Muscle layer of duodenum (tissue), 2 donors: ENCODE results near the gene HOTAIR.
A peak's percentile ranks its signal among the peaks of the same experiment; 100 is the strongest.

Source experiments
- H3K27ac ChIP-seq: one replicate; pipeline ENCODE4 v1.7.0; 2013; ENCODE audit warnings: mild to moderate bottlenecking, low read length
- H3K27me3 ChIP-seq: one replicate; pipeline ENCODE4 v1.7.0; 2013; ENCODE audit warnings: low read depth, mild to moderate bottlenecking, control low read depth, low read length
- H3K36me3 ChIP-seq, 2 donors: one replicate each; pipeline ENCODE4 v1.7.0; 2013; ENCODE audit warnings: low read length in 2 of 2, control low read depth in 1 of 2, mild to moderate bottlenecking in 1 of 2; ENCODE audit not compliant: insufficient read depth in 2 of 2, control insufficient read depth in 1 of 2
- H3K4me1 ChIP-seq, 2 donors: one replicate each; pipeline ENCODE4 v1.7.0; 2013; ENCODE audit warnings: low read length in 2 of 2, mild to moderate bottlenecking in 2 of 2, control low read depth in 1 of 2, moderate library complexity in 1 of 2; ENCODE audit not compliant: insufficient read depth in 2 of 2, control insufficient read depth in 1 of 2
- H3K4me3 ChIP-seq, 2 donors: one replicate each; pipeline ENCODE4 v1.7.0; 2013; ENCODE audit warnings: low read length in 2 of 2, low read depth in 1 of 2, mild to moderate bottlenecking in 1 of 2
- H3K9me3 ChIP-seq, 2 donors: one replicate each; pipeline ENCODE4 v1.7.0; 2013; ENCODE audit warnings: low read length in 2 of 2, control low read depth in 1 of 2, mild to moderate bottlenecking in 1 of 2; ENCODE audit not compliant: control insufficient read depth in 1 of 2
- donor health status: healthy.

HOTAIR gene

DNA sequence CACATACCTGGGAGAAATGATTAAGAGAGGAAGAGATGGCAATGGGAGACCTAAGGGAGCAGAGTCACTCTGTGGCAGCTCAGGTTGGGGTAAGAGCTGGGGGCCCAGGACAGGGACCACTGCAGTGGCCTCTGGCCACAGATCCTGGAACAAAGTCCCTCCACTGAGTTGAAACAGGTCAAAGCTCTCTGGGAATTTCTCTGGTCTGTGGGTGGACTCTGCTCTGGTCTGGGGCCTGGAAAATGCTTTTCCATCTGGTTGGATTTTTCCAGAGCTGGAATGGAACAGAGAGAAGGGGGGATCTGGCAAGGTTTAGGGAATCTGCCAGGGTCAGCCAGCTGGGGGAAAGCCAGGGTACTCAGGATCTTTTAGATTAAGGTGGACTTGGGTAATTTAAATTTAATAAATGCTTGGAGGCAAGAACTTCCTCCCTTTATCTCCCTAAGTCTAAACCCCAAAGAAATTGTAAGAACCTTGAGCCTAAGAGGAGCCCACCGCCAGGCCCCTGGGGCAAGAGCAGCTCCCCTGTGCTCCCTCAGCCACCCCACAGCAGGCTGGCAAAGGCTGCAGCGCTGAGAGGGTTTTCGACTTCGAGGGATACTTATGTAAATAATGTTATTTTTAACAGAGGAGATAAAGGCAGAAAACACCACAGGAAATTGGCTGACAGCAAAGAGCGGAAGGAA is 13.9 kb upstream of the HOTAIR start:
- Histone ChIP-seq H3K9me3 (no peaks in the 10 kb centered on the region), H3K27me3 (peaks cover 93% of the 10 kb centered on the region)

DNA sequence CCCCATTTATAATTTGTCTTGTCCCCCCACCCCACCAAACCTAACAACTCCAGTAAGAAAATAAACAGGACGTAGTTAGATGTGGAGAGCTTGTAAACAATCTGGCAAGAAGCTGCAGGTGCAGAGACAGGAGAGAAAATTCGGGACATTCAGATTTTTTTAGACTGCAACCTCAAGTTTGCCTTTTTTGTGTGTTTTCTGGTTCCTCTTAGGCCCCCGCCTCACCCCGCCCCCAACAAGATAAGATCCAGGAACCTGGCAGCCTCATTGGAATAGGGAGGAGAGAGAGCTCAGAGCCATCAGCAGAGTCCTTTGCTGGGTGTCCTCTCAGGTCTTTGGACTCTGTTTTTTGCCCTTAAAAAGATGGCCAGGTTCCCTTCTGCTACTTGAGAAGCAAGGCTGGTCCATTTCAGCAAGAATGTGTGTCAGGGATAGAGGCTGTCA is 13.1 kb upstream of the HOTAIR start:
- Histone ChIP-seq H3K27me3 (peaks cover 93% of the 10 kb centered on the region), H3K4me1 (peaks cover 0 to 27% of the 10 kb centered on the region in 2 donors), H3K27ac (no peak overlapping the region), H3K4me3 (no peak overlapping the region), H3K36me3 (no peaks in the 10 kb centered on the region), H3K9me3 (peaks cover 0 to 4% of the 10 kb centered on the region in 2 donors)

More for the DNA sequence above, 13.9 kb upstream of the HOTAIR start:
- Histone ChIP-seq H3K27ac (no peak overlapping the region), H3K36me3 (no peaks in the 10 kb centered on the region), H3K4me3 (no peak overlapping the region), H3K4me1 (peaks cover 0 to 18% of the 10 kb centered on the region in 2 donors)

DNA sequence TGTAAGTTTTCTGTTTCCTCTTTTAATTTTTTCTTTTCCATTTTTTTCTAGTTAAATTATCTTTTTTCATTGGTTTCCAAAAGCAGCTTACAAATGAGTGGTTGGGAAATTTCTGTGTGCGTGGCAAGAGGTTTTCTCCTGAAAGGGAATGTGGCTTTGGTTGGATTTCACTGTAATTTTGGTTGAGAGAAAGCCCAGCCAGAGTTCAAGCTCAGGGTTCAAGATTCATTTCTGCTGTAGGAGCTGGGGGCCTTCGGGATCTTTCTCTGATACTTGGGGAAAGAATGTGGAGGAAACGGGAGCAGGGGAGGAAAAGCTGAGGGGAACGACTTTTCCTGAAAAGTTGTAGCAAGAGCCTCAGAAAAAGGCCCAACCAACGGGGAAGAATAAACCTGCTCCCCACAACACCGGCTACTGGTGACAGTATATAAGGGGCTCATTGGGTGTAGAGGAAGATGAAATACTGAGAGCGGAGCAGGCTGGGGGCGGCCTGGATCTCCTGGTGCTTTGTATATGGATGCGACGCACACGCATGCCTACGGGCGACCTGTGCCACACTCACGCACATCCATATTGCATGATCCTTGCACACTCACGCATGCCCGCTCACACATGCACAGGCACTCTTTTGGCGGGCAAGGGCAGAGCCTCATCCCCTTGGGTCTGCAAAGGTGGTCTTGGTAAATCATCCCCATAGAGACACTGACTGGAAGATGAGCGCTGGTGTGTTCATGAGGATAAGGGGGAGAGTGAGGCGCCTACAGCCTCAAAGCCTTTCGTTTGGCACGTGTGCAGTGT is 12.1 kb upstream of the HOTAIR start:
- no peaks in the 10 kb centered on the region for H3K36me3 ChIP-seq
- peaks cover 0 to 30% of the 10 kb centered on the region in 2 donors for H3K4me1 ChIP-seq
- H3K9me3 ChIP-seq = peaks cover 0 to 4% of the 10 kb centered on the region in 2 donors
- peaks cover 95% of the 10 kb centered on the region for H3K27me3 ChIP-seq
- no peak overlapping the region for H3K4me3 ChIP-seq
- no peak overlapping the region for H3K27ac ChIP-seq

DNA sequence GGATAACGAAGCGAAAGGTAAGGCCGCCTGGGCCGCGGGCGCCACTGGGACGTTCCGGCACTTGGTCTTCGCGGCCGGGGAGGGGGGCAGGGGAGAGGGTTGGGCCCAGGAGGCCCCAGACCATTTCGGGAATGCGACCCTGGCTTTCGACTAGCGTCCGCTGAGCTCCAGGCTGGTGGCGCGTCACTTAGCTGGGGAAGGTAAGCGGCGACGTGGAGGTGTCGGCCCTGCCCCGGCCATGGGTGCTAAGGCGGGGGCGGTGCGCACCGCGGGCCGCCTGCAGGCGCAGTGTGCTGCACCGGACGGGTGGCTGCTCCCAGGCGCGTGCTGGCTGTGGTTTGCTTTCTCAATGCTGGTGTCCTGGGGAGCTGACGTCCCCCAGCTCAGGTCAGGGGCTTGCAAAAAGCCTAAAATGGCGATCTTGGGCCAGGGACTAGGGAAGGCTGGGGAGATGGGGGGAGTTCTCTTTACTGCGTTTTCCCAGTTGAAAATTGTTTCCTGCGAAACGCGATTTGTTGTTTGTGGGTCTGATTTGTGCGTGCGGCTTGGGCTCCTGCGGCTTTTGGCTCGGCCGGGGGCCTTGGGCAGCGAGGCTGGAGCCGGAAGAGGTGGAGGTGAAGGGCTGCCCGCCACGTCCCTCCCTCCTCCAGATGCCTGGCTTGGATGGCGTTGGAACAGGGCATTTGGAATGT is 11.4 kb upstream of the HOTAIR start:
- H3K27me3 ChIP-seq = peaks cover 93% of the 10 kb centered on the region
- H3K4me3 ChIP-seq = peak overlapping the region in 1 of 2 donors; percentile 47
- peaks cover 0 to 30% of the 10 kb centered on the region in 2 donors for H3K4me1 ChIP-seq
- no peak overlapping the region for H3K27ac ChIP-seq
- peaks cover 0 to 4% of the 10 kb centered on the region in 2 donors for H3K9me3 ChIP-seq
- H3K36me3 ChIP-seq = no peaks in the 10 kb centered on the region

DNA sequence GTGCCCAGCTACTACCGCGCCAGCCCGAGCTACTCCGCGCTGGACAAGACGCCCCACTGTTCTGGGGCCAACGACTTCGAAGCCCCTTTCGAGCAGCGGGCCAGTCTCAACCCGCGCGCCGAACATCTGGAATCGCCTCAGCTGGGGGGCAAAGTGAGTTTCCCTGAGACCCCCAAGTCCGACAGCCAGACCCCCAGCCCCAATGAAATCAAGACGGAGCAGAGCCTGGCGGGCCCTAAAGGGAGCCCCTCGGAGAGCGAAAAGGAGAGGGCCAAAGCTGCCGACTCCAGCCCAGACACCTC is 10.9 kb upstream of the HOTAIR start:
- peaks cover 93% of the 10 kb centered on the region for H3K27me3 ChIP-seq
- no peaks in the 10 kb centered on the region for H3K36me3 ChIP-seq
- peak overlapping the region in 1 of 2 donors; percentile 47 for H3K4me3 ChIP-seq
- H3K27ac ChIP-seq = no peak overlapping the region
- H3K4me1 ChIP-seq = peaks cover 0 to 30% of the 10 kb centered on the region in 2 donors
- H3K9me3 ChIP-seq = peaks cover 0 to 4% of the 10 kb centered on the region in 2 donors

DNA sequence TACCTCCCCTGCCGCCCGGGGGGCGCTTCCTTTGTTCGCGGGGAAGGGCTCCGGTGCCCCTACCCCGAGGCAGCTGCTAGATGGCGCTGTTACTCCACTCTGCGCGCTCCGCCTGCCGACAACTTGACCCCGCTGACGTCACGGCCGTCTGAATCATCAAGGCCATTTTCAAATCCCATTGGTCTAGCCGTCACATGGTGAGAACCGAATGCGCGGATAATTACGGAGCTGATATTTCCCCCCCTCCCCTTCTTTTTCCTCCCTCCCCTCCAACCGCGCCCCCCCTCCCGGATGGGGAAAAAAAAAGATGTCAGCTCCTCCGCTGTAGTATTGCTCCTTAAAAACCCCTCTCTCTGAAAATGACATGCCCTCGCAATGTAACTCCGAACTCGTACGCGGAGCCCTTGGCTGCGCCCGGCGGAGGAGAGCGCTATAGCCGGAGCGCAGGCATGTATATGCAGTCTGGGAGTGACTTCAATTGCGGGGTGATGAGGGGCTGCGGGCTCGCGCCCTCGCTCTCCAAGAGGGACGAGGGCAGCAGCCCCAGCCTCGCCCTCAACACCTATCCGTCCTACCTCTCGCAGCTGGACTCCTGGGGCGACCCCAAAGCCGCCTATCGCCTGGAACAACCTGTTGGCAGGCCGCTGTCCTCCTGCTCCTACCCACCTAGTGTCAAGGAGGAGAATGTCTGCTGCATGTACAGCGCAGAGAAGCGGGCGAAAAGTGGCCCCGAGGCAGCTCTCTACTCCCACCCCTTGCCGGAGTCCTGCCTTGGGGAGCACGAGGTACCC is 10.3 kb upstream of the HOTAIR start, which contains the start of gene HOXC10:
TSS of gene HOXC10 (plus strand) at position 246 of the 791 bp plus-strand sequence. CDS start at position 360, 114 bp downstream.
- peaks cover 0 to 30% of the 10 kb centered on the region in 2 donors for H3K4me1 ChIP-seq
- peaks cover 0 to 4% of the 10 kb centered on the region in 2 donors for H3K9me3 ChIP-seq
- peak within 1 kb of the TSS; percentile 37 to 47 for H3K4me3 ChIP-seq
- H3K27ac ChIP-seq = no peak within 1 kb of the TSS
- H3K36me3 ChIP-seq = no peaks in the 10 kb centered on the region
- H3K27me3 ChIP-seq = peaks cover 91% of the 10 kb centered on the region

DNA sequence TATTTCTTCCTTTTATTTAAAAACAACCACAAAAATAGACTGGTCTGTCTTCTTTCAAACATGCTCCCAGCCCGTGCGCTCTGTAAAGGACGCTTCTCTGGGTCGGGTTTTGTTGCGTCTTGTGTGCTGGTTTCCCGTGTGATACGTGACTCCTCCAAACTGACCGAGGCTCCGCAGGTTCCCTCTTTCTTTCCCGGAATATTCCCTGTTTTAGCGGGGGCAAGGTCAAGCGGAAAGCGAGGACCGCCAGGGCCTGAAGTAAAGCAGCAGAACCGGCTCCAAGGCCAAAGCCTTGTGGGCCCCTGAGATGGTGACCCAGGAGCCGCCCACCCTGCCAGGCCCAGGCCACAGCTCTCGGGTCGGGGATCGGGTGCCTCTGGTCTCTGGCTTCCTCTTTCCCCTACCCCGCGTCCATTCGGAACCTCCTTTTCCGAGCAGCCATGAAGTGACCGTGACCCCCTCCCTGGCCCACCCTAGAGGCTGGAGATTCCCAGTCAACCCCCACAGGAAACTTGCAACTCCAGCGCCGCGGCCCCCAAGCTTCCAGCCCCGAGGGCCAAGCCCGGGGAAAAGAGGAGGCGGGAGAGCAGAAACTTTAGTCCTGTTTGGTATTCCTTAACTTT is 9.3 kb upstream of the HOTAIR start:
- no peak overlapping the region for H3K27ac ChIP-seq
- H3K4me3 ChIP-seq = no peak overlapping the region
- peaks cover 91% of the 10 kb centered on the region for H3K27me3 ChIP-seq

DNA sequence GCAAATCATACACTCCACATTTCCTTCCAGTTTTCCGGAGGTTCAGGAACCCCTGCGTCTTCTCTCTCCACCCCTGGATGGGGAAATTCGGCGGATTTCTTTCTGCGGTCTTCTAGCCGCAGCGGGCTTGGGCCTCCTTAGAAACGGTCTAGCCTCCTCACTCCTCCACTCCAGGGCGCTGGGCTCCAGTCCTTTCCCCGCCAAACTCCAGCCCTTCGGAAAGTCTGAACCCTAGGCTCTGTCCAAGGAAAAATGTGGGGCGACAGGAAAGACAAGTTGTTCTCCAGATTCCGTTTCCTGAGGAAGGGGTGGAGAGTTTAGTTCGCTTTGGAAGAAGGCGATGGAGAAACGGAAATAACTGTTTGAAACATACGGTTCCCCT is 8.8 kb upstream of the HOTAIR start:
- H3K27me3 ChIP-seq = peaks cover 91% of the 10 kb centered on the region
- no peak overlapping the region for H3K27ac ChIP-seq
- H3K4me1 ChIP-seq = peaks cover 0 to 30% of the 10 kb centered on the region in 2 donors
- peaks cover 0 to 4% of the 10 kb centered on the region in 2 donors for H3K9me3 ChIP-seq
- H3K36me3 ChIP-seq = no peaks in the 10 kb centered on the region
- no peak overlapping the region for H3K4me3 ChIP-seq

More for the DNA sequence above, 9.3 kb upstream of the HOTAIR start:
- no peaks in the 10 kb centered on the region for H3K36me3 ChIP-seq
- H3K4me1 ChIP-seq = peaks cover 0 to 30% of the 10 kb centered on the region in 2 donors
- peaks cover 0 to 4% of the 10 kb centered on the region in 2 donors for H3K9me3 ChIP-seq

DNA sequence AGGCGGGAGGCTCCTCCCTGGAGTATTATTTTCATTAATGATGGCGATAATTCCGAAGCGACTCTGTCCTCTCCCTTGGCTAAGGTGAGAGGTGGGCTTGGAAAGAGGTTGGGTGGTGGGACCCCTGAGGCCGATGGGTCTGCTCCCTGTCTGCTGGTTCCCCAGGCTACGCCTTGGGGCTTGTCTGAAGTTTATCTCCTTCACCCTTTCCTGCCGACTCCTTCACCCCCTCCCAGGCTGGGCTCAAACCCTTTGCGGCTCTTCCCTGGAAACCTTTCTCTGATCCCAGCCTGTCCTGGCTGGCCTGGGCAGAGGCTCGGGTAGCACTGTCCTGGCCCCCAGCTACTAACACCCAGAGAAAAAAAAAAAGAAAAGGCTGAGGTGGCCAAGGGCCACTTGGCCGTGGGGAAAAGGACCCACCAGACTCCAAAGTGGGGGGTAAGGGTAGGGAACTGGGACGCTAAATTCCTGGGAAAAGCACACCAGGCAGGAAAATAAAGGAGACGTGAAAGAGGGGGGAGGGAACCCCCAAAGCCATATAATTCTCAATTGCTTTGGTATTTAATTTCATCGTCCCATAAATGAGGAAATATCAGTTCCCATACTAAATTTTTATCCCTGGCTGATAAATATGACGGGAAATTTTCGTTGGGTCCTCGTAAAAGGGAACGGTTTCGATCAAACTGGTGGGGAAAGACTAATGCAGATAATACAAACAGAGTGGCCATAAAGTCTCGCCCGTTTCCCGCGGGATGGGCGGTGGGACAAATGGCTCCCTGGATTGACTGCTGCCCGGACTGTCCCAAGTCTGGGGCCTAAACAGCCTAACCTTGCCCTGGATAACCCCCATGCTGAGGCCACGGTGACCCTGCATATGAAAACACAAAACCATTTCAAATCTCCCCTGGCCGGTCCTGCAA is 8.2 kb upstream of the HOTAIR start:
- peaks cover 88% of the 10 kb centered on the region for H3K27me3 ChIP-seq
- H3K4me3 ChIP-seq = no peak overlapping the region
- H3K27ac ChIP-seq = no peak overlapping the region
- peaks cover 0 to 4% of the 10 kb centered on the region in 2 donors for H3K9me3 ChIP-seq
- no peaks in the 10 kb centered on the region for H3K36me3 ChIP-seq
- H3K4me1 ChIP-seq = peaks cover 0 to 30% of the 10 kb centered on the region in 2 donors
